Neutrophil (primary cell): Measurements from ENCODE around the gene NRXN3.

Experiments
- H3K27ac ChIP-seq: fragments of 200-600 bp; sonication (generic); 2 replicates; pipeline ENCODE4 v1.5.1; 2016; ENCODE audit warnings: mild to moderate bottlenecking, moderate library complexity
- H3K27me3 ChIP-seq: fragments of 200-600 bp; sonication (generic); 2 replicates; pipeline ENCODE4 v1.6.0; 2016; ENCODE audit warnings: mild to moderate bottlenecking
- H3K36me3 ChIP-seq: fragments of 200-600 bp; sonication (generic); 2 replicates; pipeline ENCODE4 v1.5.1; 2017
- H3K4me1 ChIP-seq, 2 experiments: fragments of 200-600 bp in 1 of 2; sonication (generic) in 1 of 2; 1 replicate in 1 of 2; 2 replicates in 1 of 2; pipeline versions ENCODE4 v1.5.1 to v1.6.1; 2013 to 2016; ENCODE audit warnings: low read depth in 1 of 2, low read length in 1 of 2, mild to moderate bottlenecking in 1 of 2, moderate library complexity in 1 of 2; ENCODE audit not compliant: control insufficient read depth in 1 of 2, insufficient read depth in 1 of 2
- H3K4me3 ChIP-seq, 2 experiments: fragments of 200-600 bp in 1 of 2; sonication (generic) in 1 of 2; 1 replicate in 1 of 2; 2 replicates in 1 of 2; pipeline ENCODE4 v1.5.1; 2013 to 2016; ENCODE audit warnings: low read depth in 1 of 2, low read length in 1 of 2, mild to moderate bottlenecking in 1 of 2, moderate library complexity in 1 of 2
- H3K9me3 ChIP-seq: fragments of 200-600 bp; sonication (generic); 2 replicates; pipeline ENCODE4 v1.5.1; 2016
- CTCF ChIP-seq: fragments of 200-600 bp; sonication (generic); IDR thresholded peaks from 2 replicates; pipeline ENCODE4 v1.5.1; 2016; ENCODE audit warnings: antibody characterized with exemption

The NRXN3 gene

GRCh38 chr14:79186523-79186922, 1016.4 kb downstream of the NRXN3 start:
- TF ChIP-seq CTCF: no peak
- no peaks in the 10 kb centered on the region for H3K9me3 ChIP-seq
- H3K27ac ChIP-seq: no peak overlapping the region
- H3K27me3 ChIP-seq: no peaks in the 10 kb centered on the region
- H3K4me1 ChIP-seq: no peaks in the 10 kb centered on the region
- no peaks in the 10 kb centered on the region for H3K36me3 ChIP-seq
- H3K4me3 ChIP-seq: no peak overlapping the region

GRCh38 chr14:79193689-79194477, 1023.7 kb downstream of the NRXN3 start:
- no peak for TF ChIP-seq CTCF
- Histone ChIP-seq H3K27ac (no peak overlapping the region), H3K36me3 (no peaks in the 10 kb centered on the region)

GRCh38 chr14:79196216-79196615, 1026.0 kb downstream of the NRXN3 start:
- no peak overlapping the region for H3K27ac ChIP-seq
- no peaks in the 10 kb centered on the region for H3K36me3 ChIP-seq
- TF ChIP-seq CTCF: no peak
- no peaks in the 10 kb centered on the region for H3K4me1 ChIP-seq
- H3K27me3 ChIP-seq: no peaks in the 10 kb centered on the region
- H3K9me3 ChIP-seq: no peaks in the 10 kb centered on the region
- no peak overlapping the region for H3K4me3 ChIP-seq

More at GRCh38 chr14:79193689-79194477, 1023.7 kb downstream of the NRXN3 start:
- Histone ChIP-seq H3K9me3 (no peaks in the 10 kb centered on the region), H3K4me3 (no peak overlapping the region), H3K4me1 (no peaks in the 10 kb centered on the region), H3K27me3 (no peaks in the 10 kb centered on the region)

- TF ChIP-seq CTCF: no peak
- Histone ChIP-seq H3K4me1 (no peaks in the 10 kb centered on the region), H3K9me3 (no peaks in the 10 kb centered on the region), H3K36me3 (no peaks in the 10 kb centered on the region), H3K27me3 (no peaks in the 10 kb centered on the region), H3K4me3 (no peak overlapping the region), H3K27ac (no peak overlapping the region)
Measured at GRCh38 chr14:79197516-79197915, 1027.3 kb downstream of the NRXN3 start.

GRCh38 chr14:79199217-79199616, 1029.0 kb downstream of the NRXN3 start:
- H3K4me1 ChIP-seq: no peaks in the 10 kb centered on the region
- no peaks in the 10 kb centered on the region for H3K27me3 ChIP-seq
- no peaks in the 10 kb centered on the region for H3K9me3 ChIP-seq
- TF ChIP-seq CTCF: no peak
- no peak overlapping the region for H3K27ac ChIP-seq
- H3K4me3 ChIP-seq: no peak overlapping the region
- H3K36me3 ChIP-seq: no peaks in the 10 kb centered on the region
